IMR-90 (cell line): Measurements from ENCODE around the gene MAP4K1. TPM values are rescaled to one million over a fixed set of nuclear protein-coding genes. Genes with fewer than 3 reads are reported as not detected.

Source experiments
- ATAC-seq: fragments of 200-7000 bp; cut with Tn5 transposase; 2 replicates; pipeline ENCODE4 v1.9.1; 2020; ENCODE audit warnings: low read depth, mild to moderate bottlenecking, moderate library complexity
- BruUV-seq: library from RNA; stranded (reverse); fragments of 400-500 nt; replicated peaks from 2 replicates; lab custom pipeline; 2021; lab: Mats Ljungman, UMichigan
- CTCF ChIA-PET: fragments of 300-600 bp; formaldehyde crosslinking; extraction: SDS; loops from one replicate; lab custom pipeline; 2021; ENCODE audit warnings: antibody characterized with exemption; lab: Yijun Ruan, JAX
- POLR2A ChIA-PET: fragments of 300-600 bp; sonication (Branson Sonifier 250); formaldehyde crosslinking; loops from one replicate; lab custom pipeline; 2022; ENCODE audit warnings: antibody characterized with exemption; ENCODE audit not compliant: unreplicated experiment; lab: Charles Lee
- DNase-seq: peaks from one replicate; pipeline ENCODE4 v3.0.0; 2013
- H2AFZ ChIP-seq: replicated peaks from 2 replicates; pipeline ENCODE3; 2013; ENCODE audit warnings: low read length, mild to moderate bottlenecking; ENCODE audit not compliant: poor library complexity
- H2AK5ac ChIP-seq: 2 replicates; pipeline ENCODE4 v1.6.1; 2013; ENCODE audit warnings: low read depth, low read length, inconsistent platforms
- H2AK9ac ChIP-seq: replicated peaks from 2 replicates; pipeline ENCODE3; 2013; ENCODE audit warnings: mild to moderate bottlenecking, low read depth, low read length, moderate library complexity; ENCODE audit not compliant: poor library complexity
- H2BK120ac ChIP-seq: 2 replicates; pipeline ENCODE4 v1.6.1; 2013; ENCODE audit warnings: low read depth, low read length, inconsistent platforms
- H2BK15ac ChIP-seq: 3 replicates; pipeline ENCODE4 v1.6.1; 2013; ENCODE audit warnings: low read depth, low read length, inconsistent platforms
- H2BK20ac ChIP-seq: 2 replicates; pipeline ENCODE4 v1.6.1; 2013; ENCODE audit warnings: low read depth, mild to moderate bottlenecking, inconsistent platforms, low read length, moderate library complexity
- H2BK5ac ChIP-seq: 2 replicates; pipeline ENCODE4 v1.6.1; 2013; ENCODE audit warnings: mild to moderate bottlenecking, low read depth, low read length, inconsistent platforms; ENCODE audit not compliant: poor library complexity, severe bottlenecking
- H3K14ac ChIP-seq: replicated peaks from 2 replicates; pipeline ENCODE4 v1.6.1; 2013; ENCODE audit warnings: low read depth, low read length, inconsistent platforms
- H3K18ac ChIP-seq: 2 replicates; pipeline ENCODE4 v1.6.1; 2013; ENCODE audit warnings: low read depth, low read length, control low read depth
- H3K23ac ChIP-seq: 2 replicates; pipeline ENCODE4 v1.6.1; 2013; ENCODE audit warnings: low read depth, low read length, inconsistent platforms
- H3K27ac ChIP-seq: 2 replicates; pipeline ENCODE4 v1.5.1; 2013; ENCODE audit warnings: mild to moderate bottlenecking, control low read depth, low read length; ENCODE audit not compliant: insufficient read depth
- H3K27me3 ChIP-seq: 2 replicates; pipeline ENCODE4 v1.6.1; 2013; ENCODE audit warnings: low read length; ENCODE audit not compliant: control insufficient read depth, insufficient read depth
- H3K36me3 ChIP-seq: 2 replicates; pipeline ENCODE4 v1.6.1; 2013; ENCODE audit warnings: low read length, mixed read lengths; ENCODE audit not compliant: control insufficient read depth, insufficient read depth
- H3K4ac ChIP-seq: 2 replicates; pipeline ENCODE4 v1.6.1; 2013; ENCODE audit warnings: low read depth, low read length, inconsistent platforms
- H3K4me1 ChIP-seq: 2 replicates; pipeline ENCODE4 v1.6.1; 2013; ENCODE audit warnings: low read length, mixed read lengths; ENCODE audit not compliant: control insufficient read depth, insufficient read depth
- H3K4me2 ChIP-seq: 2 replicates; pipeline ENCODE4 v1.6.1; 2013; ENCODE audit warnings: low read depth, mild to moderate bottlenecking, control low read depth, low read length, moderate library complexity
- H3K4me3 ChIP-seq: 2 replicates; pipeline ENCODE4 v1.5.1; 2013; ENCODE audit warnings: low read depth, mild to moderate bottlenecking, control low read depth, low read length, moderate library complexity; ENCODE audit not compliant: insufficient read depth
- H3K56ac ChIP-seq: 2 replicates; pipeline ENCODE4 v1.6.1; 2013; ENCODE audit warnings: low read length, inconsistent platforms; ENCODE audit not compliant: insufficient read depth; ENCODE audit errors: extremely low read depth
- H3K79me1 ChIP-seq, 2 experiments: 2 replicates each; pipeline ENCODE4 v1.6.1; 2013; ENCODE audit warnings: low read length in 2 of 2, inconsistent platforms in 1 of 2, low read depth in 1 of 2
- H3K9ac ChIP-seq: 2 replicates; pipeline ENCODE4 v1.6.1; 2013; ENCODE audit warnings: low read depth, low read length, control low read depth
- H3K9me1 ChIP-seq: 2 replicates; pipeline ENCODE4 v1.6.1; 2013; ENCODE audit warnings: low read length, inconsistent platforms; ENCODE audit not compliant: insufficient read depth
- H3K9me3 ChIP-seq: 2 replicates; pipeline ENCODE4 v1.6.1; 2013; ENCODE audit warnings: low read length; ENCODE audit not compliant: control insufficient read depth, insufficient read depth
- H4K20me1 ChIP-seq: 2 replicates; pipeline ENCODE4 v1.6.1; 2013; ENCODE audit warnings: low read length, inconsistent platforms; ENCODE audit not compliant: insufficient read depth
- H4K5ac ChIP-seq: 2 replicates; pipeline ENCODE4 v1.6.1; 2013; ENCODE audit warnings: mild to moderate bottlenecking, low read depth, low read length, control low read depth
- H4K8ac ChIP-seq, 2 experiments: 2 replicates each; pipeline ENCODE4 v1.6.1; 2013; ENCODE audit warnings: low read depth in 2 of 2, low read length in 2 of 2, control low read depth in 1 of 2, inconsistent platforms in 1 of 2
- H4K91ac ChIP-seq: 2 replicates; pipeline ENCODE4 v1.6.1; 2013; ENCODE audit warnings: low read depth, low read length, inconsistent platforms; ENCODE audit not compliant: insufficient read depth
- CEBPB ChIP-seq: IDR thresholded peaks from 2 replicates; pipeline ENCODE4 v1.6.1; 2012; ENCODE audit warnings: low read depth, low read length, improper control_type of control experiment
- CHD1 ChIP-seq: IDR thresholded peaks from 2 replicates; pipeline ENCODE4 v1.6.1; 2012; ENCODE audit warnings: low read depth, low read length, improper control_type of control experiment
- FOS ChIP-seq: fragments of 150-350 bp; IDR thresholded peaks from 2 replicates; pipeline ENCODE4 v1.6.1; 2016; ENCODE audit warnings: low read depth, low read length
- MAZ ChIP-seq: IDR thresholded peaks from 2 replicates; pipeline ENCODE4 v1.6.1; 2012; ENCODE audit warnings: low read depth, mild to moderate bottlenecking, low read length, improper control_type of control experiment, moderate library complexity, borderline replicate concordance
- MXI1 ChIP-seq: IDR thresholded peaks from 2 replicates; pipeline ENCODE4 v1.6.1; 2012; ENCODE audit warnings: low read depth, mild to moderate bottlenecking, low read length, moderate library complexity, borderline replicate concordance
- RCOR1 ChIP-seq: IDR thresholded peaks from 2 replicates; pipeline ENCODE4 v1.6.1; 2012; ENCODE audit warnings: mild to moderate bottlenecking, low read length, improper control_type of control experiment; ENCODE audit not compliant: insufficient replicate concordance
- WGBS, 2 experiments: methylation state at CpG; one replicate each; pipeline versions ENCODE4 v1.1.5 to v1.1.7; 2013; ENCODE audit warnings: missing lambda C conversion rate in 2 of 2; ENCODE audit not compliant: insufficient read length in 1 of 2; ENCODE audit errors: extremely low coverage in 2 of 2; 5-methylcytosine and 5-hydroxymethylcytosine counted together
- dilution Hi-C: fragments of 300-500 bp; cut with HindIII; formaldehyde crosslinking; loops from one replicate; pipeline ENCODE4 v1.14.3; 2018; ENCODE audit warnings: low sequenced_read_pairs; ENCODE audit not compliant: unreplicated experiment
- in situ Hi-C: fragments of 300-500 bp; cut with MboI; formaldehyde crosslinking; loops from 3 replicates; pipeline ENCODE4 v1.14.3; 2019; ENCODE audit warnings: low sequenced_read_pairs, inconsistent platforms, mixed read lengths
- intact Hi-C: fragments of 100-400 bp; cut with micrococcal nuclease; formaldehyde crosslinking; loops from 2 replicates; pipeline ENCODE4 v1.10.0; 2022
- polyA plus RNA-seq, 3 experiments: library from polyadenylated mRNA; depleted of rRNA; stranded (reverse); fragments of >200 nt; gene quantifications; 2 replicates each; pipeline ENCODE4 v1.2.3, GENCODE V29; 2012; ENCODE audit warnings: low replicate concordance in 1 of 3
- total RNA-seq: library from RNA; depleted of rRNA; stranded (reverse); fragments of >200 nt; gene quantifications from 2 replicates; pipeline ENCODE4 v1.2.3, GENCODE V29; 2012
- TF ChIP-seq, protein P1 (sequence below): conservative IDR thresholded peaks from 2 replicates; pipeline ENCODE4 v1.5.1; 2012; ENCODE audit warnings: mild to moderate bottlenecking, low read depth, low read length, improper control_type of control experiment

The MAP4K1 gene
- total and polyA plus RNA-seq, 2 of the 4 experiments (the other 2 are of a cell fraction) = 0.22 TPM; not detected in 1

DNA sequence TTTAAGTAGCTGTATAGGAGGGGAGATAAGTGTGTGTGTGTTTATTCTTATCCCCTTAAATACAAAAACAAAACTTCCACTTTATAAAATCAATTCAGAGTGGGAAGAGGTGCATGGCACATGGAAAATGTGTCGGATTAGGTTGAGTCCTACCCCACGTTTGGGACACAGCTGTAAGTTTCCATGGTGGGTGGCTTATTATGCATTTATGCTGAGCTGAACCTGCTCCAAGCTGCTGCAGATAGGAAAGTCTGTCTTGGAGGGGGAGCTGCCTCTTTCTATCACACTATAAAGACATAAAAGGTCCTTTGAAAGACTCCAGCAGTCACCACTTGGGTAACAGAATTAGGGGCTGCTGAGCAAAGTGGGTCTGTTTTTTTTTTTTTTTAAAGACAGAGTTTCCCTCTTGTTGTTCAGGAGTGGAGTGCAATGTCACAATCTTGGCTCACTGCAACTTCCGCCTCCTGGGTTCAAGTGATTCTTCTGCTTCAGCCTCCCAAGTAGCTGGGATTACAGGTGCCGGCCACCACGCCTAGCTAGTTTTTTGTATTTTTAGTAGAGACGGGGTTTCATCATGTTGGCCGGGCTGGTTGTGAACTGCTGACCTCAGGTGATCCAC, 44.9 kb upstream of the MAP4K1 start:
- Histone ChIP-seq H2AFZ (no peak overlapping the region), H2BK5ac (peak overlapping the region; percentile 61), H3K4me3 (no peak overlapping the region), H2BK20ac (no peak overlapping the region), H3K4me2 (no peak overlapping the region), H3K23ac (peak overlapping the region; percentile 72; the same call in 1 of the 2 replicates), H3K4me1 (peaks cover 55% of the 10 kb centered on the region), H2AK9ac (no peak overlapping the region), H4K8ac (peak overlapping the region in 1 of 2 experiments; percentile 72; a peak in 1 of 4 replicates), H3K27me3 (no peaks in the 10 kb centered on the region), H3K56ac (no peak overlapping the region), H3K79me1 (peaks cover 5 to 67% of the 10 kb centered on the region in 2 experiments; a peak in 3 of 4 replicates), H2BK120ac (0 out of 2 replicates have a peak overlapping the region, but pooled peaks have one; percentile 6), H2AK5ac (peak overlapping the region; percentile 32; the same call in 1 of the 2 replicates), H4K91ac (peak overlapping the region; percentile 30; the same call in 1 of the 2 replicates), H3K27ac (no peak overlapping the region), H3K9ac (no peak overlapping the region), H3K36me3 (peaks cover 12% of the 10 kb centered on the region), H4K5ac (no peak overlapping the region), H4K20me1 (peaks cover 61% of the 10 kb centered on the region), H2BK15ac (no peak overlapping the region; the same call in 2 of the 3 replicates), H3K9me1 (peaks cover 48% of the 10 kb centered on the region), H3K18ac (no peak overlapping the region), H3K4ac (peak overlapping the region; percentile 54; the same call in 1 of the 2 replicates), H3K9me3 (no peaks in the 10 kb centered on the region), H3K14ac (peak overlapping the region; percentile 34; the same call in 1 of the 2 replicates)
- TF ChIP-seq MAZ (no peak), MXI1 (no peak), CEBPB (no peak), CHD1 (no peak), FOS (no peak), RCOR1 (no peak)
- TF ChIP-seq, protein P1, sequence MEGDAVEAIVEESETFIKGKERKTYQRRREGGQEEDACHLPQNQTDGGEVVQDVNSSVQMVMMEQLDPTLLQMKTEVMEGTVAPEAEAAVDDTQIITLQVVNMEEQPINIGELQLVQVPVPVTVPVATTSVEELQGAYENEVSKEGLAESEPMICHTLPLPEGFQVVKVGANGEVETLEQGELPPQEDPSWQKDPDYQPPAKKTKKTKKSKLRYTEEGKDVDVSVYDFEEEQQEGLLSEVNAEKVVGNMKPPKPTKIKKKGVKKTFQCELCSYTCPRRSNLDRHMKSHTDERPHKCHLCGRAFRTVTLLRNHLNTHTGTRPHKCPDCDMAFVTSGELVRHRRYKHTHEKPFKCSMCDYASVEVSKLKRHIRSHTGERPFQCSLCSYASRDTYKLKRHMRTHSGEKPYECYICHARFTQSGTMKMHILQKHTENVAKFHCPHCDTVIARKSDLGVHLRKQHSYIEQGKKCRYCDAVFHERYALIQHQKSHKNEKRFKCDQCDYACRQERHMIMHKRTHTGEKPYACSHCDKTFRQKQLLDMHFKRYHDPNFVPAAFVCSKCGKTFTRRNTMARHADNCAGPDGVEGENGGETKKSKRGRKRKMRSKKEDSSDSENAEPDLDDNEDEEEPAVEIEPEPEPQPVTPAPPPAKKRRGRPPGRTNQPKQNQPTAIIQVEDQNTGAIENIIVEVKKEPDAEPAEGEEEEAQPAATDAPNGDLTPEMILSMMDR = no peak
- ATAC-seq (no peak), DNase-seq (no peak)
- intact Hi-C loops = no loop called here
- no TSS peak for BruUV-seq
- in situ Hi-C loops = no loop called here
- ChIA-PET POLR2A (interaction anchor here (0.5 kb wide), 1 partner anchor 13 kb away, joined by 3 read pairs; no protein-coding TSS in a partner anchor), CTCF (interaction anchor here (0.7 kb wide), 1 partner anchor 28 kb away, joined by 3 read pairs; no protein-coding TSS in a partner anchor)
- dilution Hi-C loops = no loop called here
- 82% methylated on average over 3 of the region's 7 CpGs; no CpG with 5 or more reads in 1 of the 2 experiments for WGBS, 2 experiments
